Measurements from ENCODE around the gene PDE6C.
A peak's percentile ranks its signal among the peaks of the same experiment; 100 is the strongest.

- TF ChIP-seq CTCF (IDR thresholded peaks at IDR 0.05; ENCODE audit: low read depth, low read length, missing input control) (peak; percentile 45), REST (IDR thresholded peaks at IDR 0.05) (peak; percentile 87), EGR1 (IDR thresholded peaks at IDR 0.05; ENCODE audit: low read depth in 2 of 2) (no peak), JUND (IDR thresholded peaks at IDR 0.05) (peak; percentile 6 to 20), ATF3 (IDR thresholded peaks at IDR 0.05) (no peak), YY1 (IDR thresholded peaks at IDR 0.05) (peak; percentile 90), MAX (IDR thresholded peaks at IDR 0.05) (peak; percentile 92), GABPA (IDR thresholded peaks at IDR 0.05 in 1 of 2, conservative IDR thresholded peaks at IDR 0.05 in 1 of 2) (peak; percentile 95 to 98)
Observed at GRCh38 chr10:93702210-93703001, 90.1 kb downstream of the PDE6C start, which contains the start of gene FRA10AC1.
